GM23338 (cell line): Measurements from ENCODE around the gene ATP1A4. TPM values are rescaled to one million over a fixed set of nuclear protein-coding genes. Genes with fewer than 3 reads are reported as not detected.
A peak's percentile ranks its signal among the peaks of the same experiment; 100 is the strongest.

Experiments used
- ATAC-seq: fragments of 200-7000 bp; cut with Tn5 transposase; 3 replicates; pipeline ENCODE4 v1.9.1; 2020
- DNase-seq: peaks from one replicate; pipeline ENCODE4 v3.0.0-alpha.2; 2015; ENCODE audit warnings: low spot score
- H2AFZ ChIP-seq: fragments of 200-600 bp; sonication (generic); 2 replicates; pipeline ENCODE4 v1.8.0; 2016; ENCODE audit warnings: antibody characterized with exemption, mild to moderate bottlenecking, moderate library complexity
- H3F3A ChIP-seq: fragments of 200-600 bp; sonication (generic); replicated peaks from 2 replicates; pipeline ENCODE4 v1.8.0; 2017; ENCODE audit warnings: antibody characterized with exemption, mixed run types, low read depth
- H3K27ac ChIP-seq: fragments of 200-600 bp; sonication (generic); 2 replicates; pipeline ENCODE4 v1.6.1; 2016; ENCODE audit warnings: low read depth
- H3K27me3 ChIP-seq: fragments of 200-600 bp; sonication (generic); 2 replicates; pipeline ENCODE4 v1.8.0; 2016; ENCODE audit warnings: mild to moderate bottlenecking, mixed run types, moderate library complexity; ENCODE audit not compliant: insufficient read depth
- H3K36me3 ChIP-seq: fragments of 200-600 bp; sonication (generic); 2 replicates; pipeline ENCODE4 v1.8.0; 2016; ENCODE audit warnings: mild to moderate bottlenecking; ENCODE audit not compliant: insufficient read depth
- H3K4me1 ChIP-seq: fragments of 200-600 bp; sonication (generic); 2 replicates; pipeline ENCODE4 v1.8.0; 2016; ENCODE audit warnings: mild to moderate bottlenecking, moderate library complexity; ENCODE audit not compliant: insufficient read depth
- H3K4me2 ChIP-seq: fragments of 200-600 bp; sonication (generic); 2 replicates; pipeline ENCODE4 v1.7.1; 2017; ENCODE audit warnings: mixed run types
- H3K4me3 ChIP-seq: fragments of 200-600 bp; sonication (generic); 2 replicates; pipeline ENCODE4 v1.6.1; 2016; ENCODE audit warnings: mixed run types
- H3K79me2 ChIP-seq: fragments of 200-600 bp; sonication (generic); replicated peaks from 2 replicates; pipeline ENCODE4 v1.8.0; 2017; ENCODE audit warnings: mild to moderate bottlenecking; ENCODE audit not compliant: insufficient read depth
- H3K9me2 ChIP-seq: fragments of 200-600 bp; sonication (generic); 2 replicates; pipeline ENCODE4 v1.8.0; 2017; ENCODE audit not compliant: insufficient read depth
- H4K20me1 ChIP-seq: fragments of 200-600 bp; sonication (generic); replicated peaks from 2 replicates; pipeline ENCODE4 v1.8.0; 2017; ENCODE audit warnings: mild to moderate bottlenecking; ENCODE audit not compliant: insufficient read depth
- H3K27ac Mint-ChIP-seq: 2 replicates; pipeline ENCODE4 v1.8.0; 2020; ENCODE audit warnings: inconsistent platforms, mild to moderate bottlenecking, moderate library complexity, mixed read lengths
- H3K27me3 Mint-ChIP-seq: 3 replicates; pipeline ENCODE4 v1.8.0; 2022; ENCODE audit warnings: low read depth, mild to moderate bottlenecking, moderate library complexity, mixed read lengths, inconsistent platforms; ENCODE audit not compliant: insufficient read depth, poor library complexity
- H3K36me3 Mint-ChIP-seq: 3 replicates; pipeline ENCODE4 v1.8.0; 2021; ENCODE audit warnings: low read depth, mild to moderate bottlenecking, inconsistent platforms, moderate library complexity, mixed read lengths
- H3K4me1 Mint-ChIP-seq: 3 replicates; pipeline ENCODE4 v1.8.0; 2020; ENCODE audit warnings: mild to moderate bottlenecking, inconsistent platforms, mixed read lengths
- H3K4me3 Mint-ChIP-seq: 3 replicates; pipeline ENCODE4 v1.8.0; 2021; ENCODE audit warnings: moderate library complexity, mild to moderate bottlenecking, inconsistent platforms, mixed read lengths
- H3K9me3 Mint-ChIP-seq: 3 replicates; pipeline ENCODE4 v1.8.0; 2020; ENCODE audit warnings: moderate library complexity, mild to moderate bottlenecking, inconsistent platforms, mixed read lengths
- CREB1 ChIP-seq: fragments of 250-450 bp; sonication (Bioruptor Pico); IDR thresholded peaks from 2 replicates; pipeline ENCODE4 v1.5.0; 2020; ENCODE audit warnings: low read depth, mild to moderate bottlenecking, moderate library complexity
- CTCF ChIP-seq, 2 experiments: fragments of 200-600 bp in 1 of 2; sonication (generic) in 1 of 2; conservative IDR thresholded peaks; 2 replicates each; pipeline versions ENCODE4 v1.5.1 to v1.6.1; 2016 to 2017; ENCODE audit warnings: antibody characterized with exemption in 2 of 2, low read depth in 2 of 2, mild to moderate bottlenecking in 2 of 2, moderate library complexity in 1 of 2
- ETS1 ChIP-seq: IDR thresholded peaks from 2 replicates; pipeline ENCODE4 v1.6.1; 2016; ENCODE audit warnings: antibody characterized with exemption
- EZH2 ChIP-seq: fragments of 200-600 bp; sonication (generic); IDR thresholded peaks from one replicate; pipeline ENCODE4 v1.8.0; 2017; ENCODE audit warnings: antibody characterized with exemption, mild to moderate bottlenecking, low read depth; ENCODE audit not compliant: unreplicated experiment
- EZH2phosphoT487 ChIP-seq: fragments of 200-600 bp; sonication (generic); IDR thresholded peaks from one replicate; pipeline ENCODE4 v1.8.1; 2018; ENCODE audit warnings: antibody characterized with exemption; ENCODE audit not compliant: unreplicated experiment
- JUNB ChIP-seq: IDR thresholded peaks from one replicate; pipeline ENCODE4 v1.6.1; 2016; ENCODE audit warnings: antibody characterized with exemption; ENCODE audit not compliant: unreplicated experiment
- NANOG ChIP-seq: IDR thresholded peaks from 2 replicates; pipeline ENCODE4 v1.6.1; 2016; ENCODE audit warnings: antibody characterized with exemption, borderline replicate concordance
- POLR2AphosphoS5 ChIP-seq: IDR thresholded peaks from 2 replicates; pipeline ENCODE4 v1.6.1; 2016; ENCODE audit warnings: antibody characterized with exemption, low read depth
- REST ChIP-seq: IDR thresholded peaks from one replicate; pipeline ENCODE4 v1.6.1; 2018; ENCODE audit warnings: antibody characterized with exemption; ENCODE audit not compliant: unreplicated experiment
- STAT1 ChIP-seq: IDR thresholded peaks from one replicate; pipeline ENCODE4 v1.6.1; 2016; ENCODE audit warnings: antibody characterized with exemption; ENCODE audit not compliant: unreplicated experiment
- ZNF114 ChIP-seq: fragments of 250-450 bp; sonication (Bioruptor Pico); IDR thresholded peaks from 2 replicates; pipeline ENCODE4 v1.5.0; 2020; ENCODE audit warnings: mild to moderate bottlenecking, moderate library complexity
- polyA plus RNA-seq: library from polyadenylated mRNA; unstranded; fragments of >200 nt; fragmentation: Nextera tagmentation; extraction: Ambion mirVana; gene quantifications from 2 replicates; pipeline ENCODE4 v1.2.1, GENCODE V29; 2016
- total RNA-seq: library from RNA; depleted of rRNA; stranded (reverse); fragments of >200 nt; shearing (Covaris generic); gene quantifications from 2 replicates; pipeline ENCODE4 v1.2.3, GENCODE V29; 2014

ATP1A4 gene
- total and polyA plus RNA-seq, 2 experiments from 2014 or later = 0.27 to 0.63 TPM

GRCh38 chr1:160200786-160201185, 49.4 kb downstream of the ATP1A4 start:
- peaks cover under 1% of the 10 kb centered on the region; the same call in 1 of the 2 replicates for H4K20me1 ChIP-seq
- 0 out of 2 replicates have a peak, but pooled peaks cover 8% of the 10 kb centered on the region for H3K9me2 ChIP-seq
- H3K27ac Mint-ChIP-seq = no peak overlapping the region

GRCh38 chr1:160204526-160205241, 53.3 kb downstream of the ATP1A4 start:
- DNase-seq (no peak), ATAC-seq (no peak)
- H3K4me1 Mint-ChIP-seq = peaks cover 47% of the 10 kb centered on the region
- Histone ChIP-seq H3K4me2 (peak overlapping the region; percentile 82), H3F3A (peaks cover 9% of the 10 kb centered on the region), H3K27ac (no peak overlapping the region), H2AFZ (peak overlapping the region; percentile 95), H3K4me1 (peaks cover 45% of the 10 kb centered on the region), H3K4me3 (peak overlapping the region; percentile 96), H3K9me2 (0 out of 2 replicates have a peak, but pooled peaks cover 8% of the 10 kb centered on the region), H4K20me1 (peaks cover 20% of the 10 kb centered on the region; the same call in 1 of the 2 replicates), H3K36me3 (peaks cover 9% of the 10 kb centered on the region), H3K79me2 (peaks cover 30% of the 10 kb centered on the region), H3K27me3 (no peaks in the 10 kb centered on the region)
- peaks cover 16% of the 10 kb centered on the region; the same call in 2 of the 3 replicates for H3K36me3 Mint-ChIP-seq
- 0 out of 2 replicates have a peak overlapping the region, but pooled peaks have one; percentile 36 for H3K27ac Mint-ChIP-seq
- H3K4me3 Mint-ChIP-seq = peak overlapping the region; percentile 83
- no peaks in the 10 kb centered on the region for H3K9me3 Mint-ChIP-seq
- H3K27me3 Mint-ChIP-seq = peaks cover 25% of the 10 kb centered on the region
- no peak for TF ChIP-seq ZNF114
- no peak for TF ChIP-seq REST
- TF ChIP-seq NANOG = no peak
- TF ChIP-seq JUNB = no peak
- no peak for TF ChIP-seq ETS1
- no peak for TF ChIP-seq EZH2phosphoT487
- no peak for TF ChIP-seq POLR2AphosphoS5
- no peak for TF ChIP-seq CREB1 (CRISPR knock-in tag)
- no peak for TF ChIP-seq EZH2
- no peak for TF ChIP-seq STAT1

More at GRCh38 chr1:160200786-160201185, 49.4 kb downstream of the ATP1A4 start:
- Histone ChIP-seq H3K36me3 (no peaks in the 10 kb centered on the region), H3K27ac (no peak overlapping the region), H3K79me2 (peaks cover 5% of the 10 kb centered on the region), H3K4me2 (no peak overlapping the region), H3F3A (no peaks in the 10 kb centered on the region), H3K4me3 (no peak overlapping the region), H3K4me1 (0 out of 2 replicates have a peak, but pooled peaks cover 9% of the 10 kb centered on the region), H2AFZ (no peak overlapping the region), H3K27me3 (no peaks in the 10 kb centered on the region)
- no peak for DNase-seq
- Mint-ChIP-seq H3K36me3 (no peaks in the 10 kb centered on the region), H3K4me3 (no peak overlapping the region), H3K9me3 (no peaks in the 10 kb centered on the region; the same call in 2 of the 3 replicates), H3K4me1 (peaks cover 10% of the 10 kb centered on the region), H3K27me3 (peaks cover 12% of the 10 kb centered on the region)
- TF ChIP-seq EZH2phosphoT487 = no peak
- TF ChIP-seq CTCF (conservative IDR thresholded peaks at IDR 0.05; ENCODE audit: low read depth in 2 of 2) = no peak
- no peak for TF ChIP-seq NANOG
- ATAC-seq = no peak
